Hepatocyte (in vitro differentiated cells): Measurements from ENCODE around the gene OR2B6. TPM values are rescaled to one million over a fixed set of nuclear protein-coding genes. Genes with fewer than 3 reads are reported as not detected.

ENCODE experiments used
- DNase-seq: peaks from one replicate; pipeline ENCODE4 v3.0.0-alpha.2; 2016; ENCODE audit warnings: low spot score
- H2AFZ ChIP-seq: fragments of 200-600 bp; sonication (generic); 2 replicates; pipeline ENCODE4 v1.6.0; 2016; ENCODE audit warnings: antibody characterized with exemption, mild to moderate bottlenecking
- H3K27ac ChIP-seq: fragments of 200-600 bp; sonication (generic); 2 replicates; pipeline ENCODE4 v1.5.1; 2016; ENCODE audit warnings: mild to moderate bottlenecking
- H3K27me3 ChIP-seq: fragments of 200-600 bp; sonication (generic); 2 replicates; pipeline ENCODE4 v1.6.1; 2016
- H3K36me3 ChIP-seq: fragments of 200-600 bp; sonication (generic); replicated peaks from 2 replicates; pipeline ENCODE4 v1.5.1; 2016; ENCODE audit warnings: low read depth; ENCODE audit not compliant: insufficient read depth
- H3K4me1 ChIP-seq: fragments of 200-600 bp; sonication (generic); 2 replicates; pipeline ENCODE4 v1.5.1; 2016; ENCODE audit warnings: mild to moderate bottlenecking, moderate library complexity; ENCODE audit not compliant: insufficient read depth
- H3K4me2 ChIP-seq: fragments of 200-600 bp; sonication (generic); 2 replicates; pipeline ENCODE4 v1.6.0; 2016
- H3K4me3 ChIP-seq: fragments of 200-600 bp; sonication (generic); 2 replicates; pipeline ENCODE4 v1.5.1; 2016; ENCODE audit warnings: mild to moderate bottlenecking
- H3K79me2 ChIP-seq: fragments of 200-600 bp; sonication (generic); 2 replicates; pipeline ENCODE4 v1.6.0; 2017; ENCODE audit warnings: mild to moderate bottlenecking
- H3K9me2 ChIP-seq: fragments of 200-600 bp; sonication (generic); replicated peaks from 2 replicates; pipeline ENCODE4 v1.6.0; 2017; ENCODE audit warnings: mild to moderate bottlenecking; ENCODE audit not compliant: insufficient read depth
- H3K9me3 ChIP-seq: fragments of 200-600 bp; sonication (generic); 2 replicates; pipeline ENCODE4 v1.5.1; 2016; ENCODE audit warnings: low read depth, mild to moderate bottlenecking
- H4K20me1 ChIP-seq: fragments of 200-600 bp; sonication (generic); 2 replicates; pipeline ENCODE4 v1.6.0; 2016; ENCODE audit warnings: mild to moderate bottlenecking; ENCODE audit not compliant: insufficient read depth, poor library complexity, severe bottlenecking
- EZH2 ChIP-seq: fragments of 200-600 bp; sonication (generic); IDR thresholded peaks from 2 replicates; pipeline ENCODE4 v1.6.1; 2016; ENCODE audit warnings: antibody characterized with exemption, mild to moderate bottlenecking, borderline replicate concordance
- EZH2phosphoT487 ChIP-seq: fragments of 200-600 bp; sonication (generic); IDR thresholded peaks from one replicate; pipeline ENCODE4 v1.6.1; 2018; ENCODE audit warnings: antibody characterized with exemption, mild to moderate bottlenecking, low read depth, moderate library complexity; ENCODE audit not compliant: unreplicated experiment, severe bottlenecking
- WGBS: methylation state at CpG from one replicate; pipeline ENCODE4 v1.1.6; 2016; ENCODE audit warnings: low lambda C conversion rate; ENCODE audit errors: missing lambda C conversion rate; 5-methylcytosine and 5-hydroxymethylcytosine counted together
- polyA plus RNA-seq: library from polyadenylated mRNA; unstranded; fragments of >200 nt; fragmentation: Nextera tagmentation; extraction: Ambion mirVana; gene quantifications from 2 replicates; pipeline ENCODE4 v1.2.1, GENCODE V29; 2016
- total RNA-seq: library from RNA; depleted of rRNA; stranded (reverse); fragments of >200 nt; gene quantifications from 2 replicates; pipeline ENCODE4 v1.2.3, GENCODE V29; 2014
- TF ChIP-seq, protein P1 (sequence below): fragments of 200-600 bp; sonication (generic); IDR thresholded peaks from 2 replicates; pipeline ENCODE4 v1.5.1; 2016; ENCODE audit warnings: antibody characterized with exemption, mild to moderate bottlenecking; ENCODE audit not compliant: poor library complexity

Gene OR2B6
- total and polyA plus RNA-seq, 2 experiments from 2014 or later: not detected

DNA sequence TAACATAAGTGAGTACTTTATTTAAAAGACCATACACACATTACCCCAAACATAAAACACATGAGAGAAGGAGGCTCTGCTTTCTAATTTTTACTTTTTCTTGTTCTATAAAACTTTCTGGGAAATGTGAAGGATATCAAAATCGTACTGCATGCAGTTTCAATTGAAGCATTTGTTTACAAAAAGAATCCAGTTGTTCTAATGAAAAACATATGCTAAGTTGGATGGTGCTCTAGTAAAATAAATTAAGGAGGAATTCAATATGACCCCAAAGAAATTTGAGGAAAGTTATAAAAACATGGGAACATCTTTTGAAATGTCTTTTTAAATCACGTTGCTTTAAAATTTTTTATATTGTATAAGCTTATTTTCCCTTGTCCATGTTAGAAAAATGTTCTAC is 37.6 kb downstream of the OR2B6 start:
- no peaks in the 10 kb centered on the region for H3K9me2 ChIP-seq
- H3K27ac ChIP-seq: peak overlapping the region; percentile 73
- H3K9me3 ChIP-seq: no peaks in the 10 kb centered on the region

GRCh38 chr6:28000351-28001045 is 43.5 kb downstream of the OR2B6 start:
- WGBS: 89% methylated on average over 15 of the region's 15 CpGs
- no peak overlapping the region for H3K27ac ChIP-seq
- H3K9me3 ChIP-seq: no peaks in the 10 kb centered on the region
- H3K4me3 ChIP-seq: no peak overlapping the region
- H2AFZ ChIP-seq: no peak overlapping the region
- TF ChIP-seq EZH2phosphoT487 (no peak), EZH2 (no peak)
- H3K9me2 ChIP-seq: no peaks in the 10 kb centered on the region
- H3K27me3 ChIP-seq: peaks cover 4% of the 10 kb centered on the region
- H3K4me2 ChIP-seq: no peak overlapping the region
- H3K36me3 ChIP-seq: no peaks in the 10 kb centered on the region
- H3K4me1 ChIP-seq: peaks cover 10% of the 10 kb centered on the region
- H3K79me2 ChIP-seq: no peaks in the 10 kb centered on the region
- no peaks in the 10 kb centered on the region for H4K20me1 ChIP-seq
- DNase-seq: no peak

More for the DNA sequence above, 37.6 kb downstream of the OR2B6 start:
- TF ChIP-seq EZH2 (no peak), EZH2phosphoT487 (no peak)
- TF ChIP-seq, protein P1, sequence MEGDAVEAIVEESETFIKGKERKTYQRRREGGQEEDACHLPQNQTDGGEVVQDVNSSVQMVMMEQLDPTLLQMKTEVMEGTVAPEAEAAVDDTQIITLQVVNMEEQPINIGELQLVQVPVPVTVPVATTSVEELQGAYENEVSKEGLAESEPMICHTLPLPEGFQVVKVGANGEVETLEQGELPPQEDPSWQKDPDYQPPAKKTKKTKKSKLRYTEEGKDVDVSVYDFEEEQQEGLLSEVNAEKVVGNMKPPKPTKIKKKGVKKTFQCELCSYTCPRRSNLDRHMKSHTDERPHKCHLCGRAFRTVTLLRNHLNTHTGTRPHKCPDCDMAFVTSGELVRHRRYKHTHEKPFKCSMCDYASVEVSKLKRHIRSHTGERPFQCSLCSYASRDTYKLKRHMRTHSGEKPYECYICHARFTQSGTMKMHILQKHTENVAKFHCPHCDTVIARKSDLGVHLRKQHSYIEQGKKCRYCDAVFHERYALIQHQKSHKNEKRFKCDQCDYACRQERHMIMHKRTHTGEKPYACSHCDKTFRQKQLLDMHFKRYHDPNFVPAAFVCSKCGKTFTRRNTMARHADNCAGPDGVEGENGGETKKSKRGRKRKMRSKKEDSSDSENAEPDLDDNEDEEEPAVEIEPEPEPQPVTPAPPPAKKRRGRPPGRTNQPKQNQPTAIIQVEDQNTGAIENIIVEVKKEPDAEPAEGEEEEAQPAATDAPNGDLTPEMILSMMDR: no peak
- H3K4me3 ChIP-seq: no peak overlapping the region
- H3K4me2 ChIP-seq: peak overlapping the region; percentile 36
- no peaks in the 10 kb centered on the region for H3K79me2 ChIP-seq
- no peaks in the 10 kb centered on the region for H4K20me1 ChIP-seq
- no peak for DNase-seq
- 30% methylated on average over 2 of the region's 2 CpGs for WGBS
- H2AFZ ChIP-seq: no peak overlapping the region
- H3K27me3 ChIP-seq: peaks cover 13% of the 10 kb centered on the region
- no peaks in the 10 kb centered on the region for H3K4me1 ChIP-seq
- no peaks in the 10 kb centered on the region for H3K36me3 ChIP-seq

- H3K27me3 ChIP-seq: peaks cover 3% of the 10 kb centered on the region
- no peak overlapping the region for H2AFZ ChIP-seq
- no peak for TF ChIP-seq EZH2phosphoT487
- no peak for DNase-seq
- no peak overlapping the region for H3K4me3 ChIP-seq
- no peaks in the 10 kb centered on the region for H4K20me1 ChIP-seq
- no peaks in the 10 kb centered on the region for H3K9me3 ChIP-seq
- no peaks in the 10 kb centered on the region for H3K36me3 ChIP-seq
- H3K79me2 ChIP-seq: no peaks in the 10 kb centered on the region
- H3K9me2 ChIP-seq: no peaks in the 10 kb centered on the region
- no peak overlapping the region for H3K27ac ChIP-seq
- peaks cover 10% of the 10 kb centered on the region for H3K4me1 ChIP-seq
- WGBS: 86% methylated on average over 15 of the region's 15 CpGs
- H3K4me2 ChIP-seq: no peak overlapping the region
Observed at GRCh38 chr6:28001351-28001750, 44.3 kb downstream of the OR2B6 start.

DNA sequence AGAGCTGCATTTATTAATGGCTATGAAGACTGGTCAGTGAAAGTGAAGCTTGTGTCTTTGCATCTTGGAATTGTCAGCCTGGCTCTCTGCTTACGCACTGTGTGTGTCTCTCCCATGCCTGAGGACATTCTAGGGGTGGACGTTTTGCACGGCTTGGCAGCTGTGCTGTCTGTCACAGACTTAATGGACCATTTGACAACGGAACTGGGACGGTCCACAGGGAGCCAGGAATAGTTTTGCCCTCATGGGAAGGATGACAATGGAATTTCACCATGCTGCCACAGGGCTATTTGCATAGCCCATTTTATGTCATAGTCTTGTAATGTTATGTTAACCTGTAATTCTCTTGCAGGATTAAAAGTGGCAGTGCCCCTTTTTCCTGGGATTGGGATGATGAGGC is 44.7 kb downstream of the OR2B6 start:
- no peak overlapping the region for H3K4me3 ChIP-seq
- no peak for DNase-seq
- no peaks in the 10 kb centered on the region for H4K20me1 ChIP-seq
- no peak overlapping the region for H2AFZ ChIP-seq
- WGBS: 62% methylated on average over 5 of the region's 5 CpGs
- H3K36me3 ChIP-seq: no peaks in the 10 kb centered on the region
- H3K4me2 ChIP-seq: no peak overlapping the region
- H3K9me3 ChIP-seq: no peaks in the 10 kb centered on the region
- TF ChIP-seq EZH2: no peak
- TF ChIP-seq EZH2phosphoT487: no peak
- TF ChIP-seq, protein P1: no peak
- no peaks in the 10 kb centered on the region for H3K79me2 ChIP-seq
- no peaks in the 10 kb centered on the region for H3K9me2 ChIP-seq
- no peaks in the 10 kb centered on the region for H3K27me3 ChIP-seq
- H3K4me1 ChIP-seq: peaks cover 10% of the 10 kb centered on the region
- H3K27ac ChIP-seq: no peak overlapping the region
